ENCODE data around the gene GPR173. TPM values are rescaled to one million over a fixed set of nuclear protein-coding genes. Genes with fewer than 3 reads are reported as not detected.

Gene GPR173
- total RNA-seq, 2 experiments from 2014 or later = 5.4 to 8.7 TPM

DNA sequence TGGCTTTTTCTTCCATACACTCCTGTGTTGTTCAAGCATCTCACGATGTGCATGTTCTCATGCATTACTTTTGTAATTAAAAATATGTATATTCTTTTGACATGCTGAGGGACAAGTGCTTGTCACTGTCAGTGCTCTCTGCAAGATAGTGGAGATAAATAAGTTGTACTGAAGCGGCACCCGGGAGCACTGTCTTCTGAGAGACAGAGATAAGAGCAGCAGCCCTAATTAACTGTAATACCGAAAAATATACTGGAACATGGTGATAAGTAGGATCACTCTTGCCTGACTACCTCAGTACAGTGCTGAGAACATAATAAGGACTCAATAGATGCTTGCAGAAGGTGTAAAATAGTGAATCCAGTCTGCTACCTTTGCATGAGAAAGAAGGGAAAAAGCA, 9.4 kb upstream of the GPR173 start:
- no peaks in the 10 kb centered on the region for H3K4me1 ChIP-seq (ENCODE audit: insufficient read depth, low read length, poor library complexity, severe bottlenecking)
- no peaks in the 10 kb centered on the region for H3K9me3 ChIP-seq (ENCODE audit: low read length)
- no TSS peak for BruUV-seq (replicated peaks)
- intact Hi-C loops (cut with micrococcal nuclease; ENCODE audit: unreplicated experiment) = no loop called here
- CTCF ChIA-PET (ENCODE audit: unreplicated experiment) = no interaction called here
- H2AFZ ChIP-seq (ENCODE audit: low read length) = no peak overlapping the region
- no peak overlapping the region for H3K4me3 ChIP-seq (ENCODE audit: low read depth, low read length, poor library complexity, severe bottlenecking)
- no peak for DNase-seq (ENCODE audit: low spot score)
- no peaks in the 10 kb centered on the region for H3K9me2 ChIP-seq (ENCODE audit: insufficient read depth, low read length)
- TF ChIP-seq EZH2phosphoT487 (IDR thresholded peaks at IDR 0.05; ENCODE audit: borderline replicate concordance, low read depth, low read length) = no peak
- TF ChIP-seq, protein P1, sequence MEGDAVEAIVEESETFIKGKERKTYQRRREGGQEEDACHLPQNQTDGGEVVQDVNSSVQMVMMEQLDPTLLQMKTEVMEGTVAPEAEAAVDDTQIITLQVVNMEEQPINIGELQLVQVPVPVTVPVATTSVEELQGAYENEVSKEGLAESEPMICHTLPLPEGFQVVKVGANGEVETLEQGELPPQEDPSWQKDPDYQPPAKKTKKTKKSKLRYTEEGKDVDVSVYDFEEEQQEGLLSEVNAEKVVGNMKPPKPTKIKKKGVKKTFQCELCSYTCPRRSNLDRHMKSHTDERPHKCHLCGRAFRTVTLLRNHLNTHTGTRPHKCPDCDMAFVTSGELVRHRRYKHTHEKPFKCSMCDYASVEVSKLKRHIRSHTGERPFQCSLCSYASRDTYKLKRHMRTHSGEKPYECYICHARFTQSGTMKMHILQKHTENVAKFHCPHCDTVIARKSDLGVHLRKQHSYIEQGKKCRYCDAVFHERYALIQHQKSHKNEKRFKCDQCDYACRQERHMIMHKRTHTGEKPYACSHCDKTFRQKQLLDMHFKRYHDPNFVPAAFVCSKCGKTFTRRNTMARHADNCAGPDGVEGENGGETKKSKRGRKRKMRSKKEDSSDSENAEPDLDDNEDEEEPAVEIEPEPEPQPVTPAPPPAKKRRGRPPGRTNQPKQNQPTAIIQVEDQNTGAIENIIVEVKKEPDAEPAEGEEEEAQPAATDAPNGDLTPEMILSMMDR (conservative IDR thresholded peaks at IDR 0.05; ENCODE audit: low read length) = no peak
- no peak overlapping the region for H3K4me2 ChIP-seq (ENCODE audit: low read length)
- POLR2A ChIA-PET = no interaction called here
- no peaks in the 10 kb centered on the region for H3K36me3 ChIP-seq (ENCODE audit: insufficient read depth, low read length)
- no peaks in the 10 kb centered on the region for H4K20me1 ChIP-seq (ENCODE audit: insufficient read depth, low read length)
- no peaks in the 10 kb centered on the region for H3K79me2 ChIP-seq (ENCODE audit: insufficient read depth, low read depth, low read length)
- no peak overlapping the region for H3K27ac ChIP-seq (ENCODE audit: low read depth, low read length, poor library complexity, severe bottlenecking)

DNA sequence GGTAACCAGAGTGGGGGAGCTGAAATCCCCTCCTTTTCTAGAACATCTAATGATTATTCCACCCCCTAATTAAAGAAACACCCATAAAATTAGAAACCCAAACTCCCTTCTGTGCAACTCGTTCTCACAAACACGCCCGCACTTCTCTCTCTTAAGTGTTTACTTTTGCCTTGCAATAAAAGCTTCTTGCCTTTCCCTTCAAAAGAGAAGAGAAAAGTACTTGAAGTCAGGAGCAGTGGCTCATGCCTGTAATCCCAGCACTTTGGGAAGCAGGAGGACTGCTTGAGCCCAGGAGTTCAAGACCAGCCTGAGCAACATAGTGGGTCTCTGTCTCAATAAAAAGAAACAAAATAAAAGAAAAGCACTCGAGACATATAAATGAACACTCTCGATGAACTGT, 3.6 kb upstream of the GPR173 start:
- no peaks in the 10 kb centered on the region for H3K9me3 ChIP-seq (ENCODE audit: low read length)
- no peak overlapping the region for H3K4me2 ChIP-seq (ENCODE audit: low read length)
- BruUV-seq (replicated peaks) = no TSS peak
- H3K79me2 ChIP-seq (ENCODE audit: insufficient read depth, low read depth, low read length) = no peaks in the 10 kb centered on the region
- intact Hi-C loops (cut with micrococcal nuclease; ENCODE audit: unreplicated experiment) = loop anchor here (5.0 kb wide), 1 partner anchor 48 kb away; no protein-coding TSS in a partner anchor
- ChIA-PET POLR2A (no interaction called here), CTCF (ENCODE audit: unreplicated experiment) (no interaction called here)
- no peak for TF ChIP-seq EZH2phosphoT487 (IDR thresholded peaks at IDR 0.05; ENCODE audit: borderline replicate concordance, low read depth, low read length)
- TF ChIP-seq, protein P1 (conservative IDR thresholded peaks at IDR 0.05; ENCODE audit: low read length) = no peak
- no peak overlapping the region for H3K4me3 ChIP-seq (ENCODE audit: low read depth, low read length, poor library complexity, severe bottlenecking)
- no peak for DNase-seq (ENCODE audit: low spot score)
- no peaks in the 10 kb centered on the region for H3K9me2 ChIP-seq (ENCODE audit: insufficient read depth, low read length)
- no peak overlapping the region for H3K27ac ChIP-seq (ENCODE audit: low read depth, low read length, poor library complexity, severe bottlenecking)
- peaks cover 14% of the 10 kb centered on the region for H3K4me1 ChIP-seq (ENCODE audit: insufficient read depth, low read length, poor library complexity, severe bottlenecking)
- H2AFZ ChIP-seq (ENCODE audit: low read length) = no peak overlapping the region
- no peaks in the 10 kb centered on the region for H3K36me3 ChIP-seq (ENCODE audit: insufficient read depth, low read length)
- no peaks in the 10 kb centered on the region for H4K20me1 ChIP-seq (ENCODE audit: insufficient read depth, low read length)

DNA sequence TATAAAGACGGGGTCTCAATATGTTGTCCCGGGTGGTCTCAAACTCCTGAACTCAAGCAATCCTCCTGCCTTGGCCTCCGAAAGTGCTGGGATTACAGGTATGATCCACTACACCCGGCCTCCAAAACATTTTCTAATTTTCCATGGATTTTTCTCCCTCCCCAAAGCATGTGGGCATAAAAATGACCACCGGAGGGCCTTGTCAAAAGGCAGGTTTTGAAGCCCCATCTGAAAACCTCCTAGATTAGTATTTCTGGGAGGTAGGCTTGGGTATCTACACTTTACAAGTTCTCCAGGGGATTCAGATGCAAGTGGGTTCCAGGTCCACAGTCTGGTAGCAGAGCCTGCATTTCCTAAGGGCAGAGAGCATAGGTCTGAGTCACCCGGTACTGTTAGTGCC, 1.4 kb upstream of the GPR173 start:
- CTCF ChIA-PET (ENCODE audit: unreplicated experiment) = no interaction called here
- BruUV-seq (replicated peaks) = no TSS peak
- Histone ChIP-seq H3K79me2 (ENCODE audit: insufficient read depth, low read depth, low read length) (no peaks in the 10 kb centered on the region), H3K9me3 (ENCODE audit: low read length) (no peaks in the 10 kb centered on the region), H3K4me2 (ENCODE audit: low read length) (peak overlapping the region; percentile 83; the same call in 1 of the 2 replicates), H3K9me2 (ENCODE audit: insufficient read depth, low read length) (no peaks in the 10 kb centered on the region), H3K4me3 (ENCODE audit: low read depth, low read length, poor library complexity, severe bottlenecking) (no peak overlapping the region), H2AFZ (ENCODE audit: low read length) (no peak overlapping the region), H4K20me1 (ENCODE audit: insufficient read depth, low read length) (no peaks in the 10 kb centered on the region), H3K4me1 (ENCODE audit: insufficient read depth, low read length, poor library complexity, severe bottlenecking) (peaks cover 19% of the 10 kb centered on the region), H3K36me3 (ENCODE audit: insufficient read depth, low read length) (no peaks in the 10 kb centered on the region), H3K27ac (ENCODE audit: low read depth, low read length, poor library complexity, severe bottlenecking) (no peak overlapping the region)
- DNase-seq (ENCODE audit: low spot score) = peak; percentile 9
- TF ChIP-seq, protein P1 (conservative IDR thresholded peaks at IDR 0.05; ENCODE audit: low read length) = peak; percentile 52
- TF ChIP-seq EZH2phosphoT487 (IDR thresholded peaks at IDR 0.05; ENCODE audit: borderline replicate concordance, low read depth, low read length) = no peak
- POLR2A ChIA-PET = no interaction called here
- intact Hi-C loops (cut with micrococcal nuclease; ENCODE audit: unreplicated experiment) = loop anchor here (5.0 kb wide), 1 partner anchor 50 kb away; no protein-coding TSS in a partner anchor

Measured in OCI-LY7 (cell line).